H1 (cell line): ENCODE data around the gene TBC1D24. TPM values are rescaled to one million over a fixed set of nuclear protein-coding genes. Genes with fewer than 3 reads are reported as not detected.

Experiments used
- CTCF ChIA-PET: fragments of 300-600 bp; sonication (Branson Sonifier 250); formaldehyde crosslinking; loops from one replicate; lab custom pipeline; 2021; ENCODE audit not compliant: partially characterized antibody; lab: Charles Lee
- POLR2A ChIA-PET: fragments of 300-600 bp; sonication (Branson Sonifier 250); formaldehyde crosslinking; loops from one replicate; lab custom pipeline; 2021; ENCODE audit warnings: inconsistent platforms; ENCODE audit not compliant: partially characterized antibody; lab: Charles Lee
- DNase-seq, 2 experiments: peaks; one replicate each; pipeline versions ENCODE4 v3.0.0 to v3.0.0-alpha.2; 2010 to 2022; ENCODE audit warnings: low spot score in 2 of 2, low read depth in 1 of 2, mixed read lengths in 1 of 2
- FAIRE-seq: peaks from 2 replicates; lab custom pipeline; 2011; peaks lifted over from hg19 to GRCh38; lab: Jason Lieb, UNC
- H2AFZ ChIP-seq: 2 replicates; pipeline ENCODE4 v1.8.1; 2012; ENCODE audit warnings: low read length, inconsistent platforms
- H2AK5ac ChIP-seq: 2 replicates; pipeline ENCODE4 v1.6.1; 2013; ENCODE audit warnings: low read depth, low read length
- H2BK120ac ChIP-seq: replicated peaks from 2 replicates; pipeline ENCODE3; 2013; ENCODE audit warnings: low read depth, low read length, inconsistent platforms
- H2BK12ac ChIP-seq: 2 replicates; pipeline ENCODE4 v1.6.1; 2013; ENCODE audit warnings: low read depth, low read length
- H2BK15ac ChIP-seq: 2 replicates; pipeline ENCODE4 v1.6.1; 2013; ENCODE audit warnings: low read length
- H2BK20ac ChIP-seq: 2 replicates; pipeline ENCODE4 v1.6.1; 2013; ENCODE audit warnings: low read length
- H2BK5ac ChIP-seq: 2 replicates; pipeline ENCODE4 v1.6.1; 2013; ENCODE audit warnings: low read depth, low read length
- H3K14ac ChIP-seq: 2 replicates; pipeline ENCODE4 v1.6.1; 2013; ENCODE audit warnings: inconsistent platforms; ENCODE audit not compliant: insufficient read length
- H3K18ac ChIP-seq: 2 replicates; pipeline ENCODE4 v1.6.1; 2013; ENCODE audit warnings: low read length; ENCODE audit errors: extremely low read depth
- H3K23ac ChIP-seq: 2 replicates; pipeline ENCODE4 v1.6.1; 2013; ENCODE audit warnings: inconsistent platforms; ENCODE audit not compliant: insufficient read length
- H3K23me2 ChIP-seq: 2 replicates; pipeline ENCODE4 v1.6.1; 2013; ENCODE audit warnings: low read depth, low read length
- H3K27ac ChIP-seq: 2 replicates; pipeline ENCODE4 v1.6.1; 2011; ENCODE audit warnings: low read depth, low read length, inconsistent platforms
- H3K27me3 ChIP-seq, 4 experiments: replicated peaks in 1 of 4; 1 replicate in 1 of 4; 2 replicates in 3 of 4; pipeline versions ENCODE4 v1.6.1 to v1.8.1; 2011 to 2013; ENCODE audit warnings: low read length in 3 of 4, mild to moderate bottlenecking in 3 of 4, inconsistent platforms in 2 of 4, mixed read lengths in 2 of 4, moderate library complexity in 1 of 4; ENCODE audit not compliant: control insufficient read depth in 3 of 4, insufficient read depth in 3 of 4; ENCODE audit errors: extremely low read depth in 1 of 4
- H3K36me3 ChIP-seq, 4 experiments: 2 replicates each; pipeline versions ENCODE4 v1.6.1 to v1.8.1; 2011 to 2013; ENCODE audit warnings: mild to moderate bottlenecking in 4 of 4, low read length in 3 of 4, moderate library complexity in 2 of 4, control low read depth in 1 of 4, inconsistent platforms in 1 of 4; ENCODE audit not compliant: insufficient read depth in 4 of 4, control insufficient read depth in 2 of 4
- H3K4ac ChIP-seq: replicated peaks from 2 replicates; pipeline ENCODE3; 2013; ENCODE audit warnings: low read length, low read depth, mixed read lengths, inconsistent platforms; ENCODE audit not compliant: insufficient read length
- H3K4me1 ChIP-seq, 4 experiments: replicated peaks in 1 of 4; 1 replicate in 1 of 4; 2 replicates in 3 of 4; pipeline versions ENCODE4 v1.6.1 to v1.8.1; 2011 to 2013; ENCODE audit warnings: low read length in 3 of 4, inconsistent platforms in 2 of 4, mixed read lengths in 1 of 4; ENCODE audit not compliant: insufficient read depth in 4 of 4, control insufficient read depth in 3 of 4
- H3K4me2 ChIP-seq, 2 experiments: 2 replicates each; pipeline versions ENCODE4 v1.6.1 to v1.8.1; 2011 to 2013; ENCODE audit warnings: low read depth in 2 of 2, low read length in 2 of 2, control low read depth in 1 of 2, inconsistent platforms in 1 of 2, mild to moderate bottlenecking in 1 of 2; ENCODE audit not compliant: insufficient read depth in 1 of 2
- H3K4me3 ChIP-seq, 4 experiments: fragments of 200-600, 300-600 bp in 1 of 4; sonication (generic), shearing (Covaris generic), sonication (Bioruptor Twin) in 1 of 4; 2 replicates each; pipeline versions ENCODE4 v1.5.1 to v1.8.1; 2011 to 2016; ENCODE audit warnings: low read length in 4 of 4, low read depth in 3 of 4, control low read depth in 2 of 4, inconsistent platforms in 2 of 4, mild to moderate bottlenecking in 2 of 4, mixed read lengths in 1 of 4, moderate library complexity in 1 of 4; ENCODE audit not compliant: insufficient read depth in 2 of 4; ENCODE audit errors: extremely low read depth in 1 of 4
- H3K56ac ChIP-seq: replicated peaks from 2 replicates; pipeline ENCODE3; 2013; ENCODE audit warnings: low read depth, mild to moderate bottlenecking, mixed read lengths, low read length, inconsistent platforms; ENCODE audit not compliant: insufficient read length
- H3K79me1 ChIP-seq: 2 replicates; pipeline ENCODE4 v1.6.1; 2013; ENCODE audit warnings: low read depth, low read length, control low read depth
- H3K79me2 ChIP-seq, 2 experiments: 2 replicates each; pipeline versions ENCODE4 v1.6.1 to v1.8.1; 2012 to 2013; ENCODE audit warnings: low read length in 2 of 2, mild to moderate bottlenecking in 2 of 2, inconsistent platforms in 1 of 2; ENCODE audit not compliant: insufficient read depth in 2 of 2, control insufficient read depth in 1 of 2
- H3K9ac ChIP-seq, 4 experiments: replicated peaks in 1 of 4; 1 replicate in 1 of 4; 2 replicates in 3 of 4; pipeline versions ENCODE4 v1.6.1 to v1.8.1; 2011 to 2013; ENCODE audit warnings: low read depth in 3 of 4, low read length in 3 of 4, control low read depth in 2 of 4, mild to moderate bottlenecking in 2 of 4, moderate library complexity in 2 of 4, inconsistent platforms in 1 of 4; ENCODE audit errors: extremely low read depth in 1 of 4
- H3K9me3 ChIP-seq, 2 experiments: 2 replicates each; pipeline versions ENCODE4 v1.6.1 to v1.8.1; 2012 to 2013; ENCODE audit warnings: mild to moderate bottlenecking in 2 of 2, moderate library complexity in 2 of 2, control low read depth in 1 of 2, inconsistent platforms in 1 of 2, low read depth in 1 of 2, low read length in 1 of 2, mixed read lengths in 1 of 2; ENCODE audit not compliant: insufficient read depth in 2 of 2
- H4K20me1 ChIP-seq, 2 experiments: replicated peaks in 1 of 2; 2 replicates each; pipeline versions ENCODE3 to v1.8.1; 2011 to 2013; ENCODE audit warnings: inconsistent platforms in 2 of 2, low read length in 2 of 2, mild to moderate bottlenecking in 1 of 2; ENCODE audit not compliant: insufficient read depth in 2 of 2, control insufficient read depth in 1 of 2
- H4K5ac ChIP-seq: 2 replicates; pipeline ENCODE4 v1.6.1; 2013; ENCODE audit warnings: low read length, low read depth, mixed read lengths, inconsistent platforms; ENCODE audit not compliant: insufficient read length
- H4K8ac ChIP-seq: 2 replicates; pipeline ENCODE4 v1.8.0; 2013; ENCODE audit warnings: mild to moderate bottlenecking, moderate library complexity, low read length, inconsistent platforms; ENCODE audit not compliant: insufficient read depth; ENCODE audit errors: extremely low read depth
- H4K91ac ChIP-seq: replicated peaks from 2 replicates; pipeline ENCODE3; 2013; ENCODE audit warnings: low read length, mixed read lengths, inconsistent platforms; ENCODE audit not compliant: insufficient read length
- BACH1 ChIP-seq: IDR thresholded peaks from 2 replicates; pipeline ENCODE4 v1.6.1; 2012; ENCODE audit warnings: low read length, improper control_type of control experiment
- BCL11A ChIP-seq, 2 experiments: IDR thresholded peaks; one replicate each; pipeline ENCODE4 v1.6.1; 2011; ENCODE audit warnings: low read depth in 2 of 2, low read length in 2 of 2, mild to moderate bottlenecking in 2 of 2
- EP300 ChIP-seq, 2 experiments: IDR thresholded peaks; 1 replicate in 1 of 2; 2 replicates in 1 of 2; pipeline ENCODE4 v1.6.1; 2011 to 2012; ENCODE audit warnings: low read depth in 2 of 2, low read length in 2 of 2, mild to moderate bottlenecking in 2 of 2, borderline replicate concordance in 1 of 2, inconsistent platforms in 1 of 2, moderate library complexity in 1 of 2
- FOSL1 ChIP-seq: IDR thresholded peaks from 2 replicates; pipeline ENCODE4 v1.6.1; 2011; ENCODE audit warnings: mild to moderate bottlenecking, low read depth, low read length, moderate library complexity; ENCODE audit not compliant: insufficient read depth
- GTF2F1 ChIP-seq: IDR thresholded peaks from 2 replicates; pipeline ENCODE4 v1.6.1; 2012; ENCODE audit warnings: low read depth, low read length, improper control_type of control experiment, borderline replicate concordance
- HDAC2 ChIP-seq, 2 experiments: fragments of 300-600 bp in 1 of 2; sonication (generic) in 1 of 2; IDR thresholded peaks; 2 replicates each; pipeline ENCODE4 v1.6.1; 2011 to 2012; ENCODE audit warnings: low read depth in 2 of 2, low read length in 2 of 2, mild to moderate bottlenecking in 2 of 2, moderate library complexity in 2 of 2, borderline replicate concordance in 1 of 2, inconsistent platforms in 1 of 2
- JUN ChIP-seq: IDR thresholded peaks from 2 replicates; pipeline ENCODE4 v1.6.1; 2011; ENCODE audit warnings: low read depth, mild to moderate bottlenecking, improper control_type of control experiment, low read length
- MAFK ChIP-seq: IDR thresholded peaks from 2 replicates; pipeline ENCODE4 v1.6.1; 2012; ENCODE audit warnings: low read depth, mild to moderate bottlenecking, improper control_type of control experiment, low read length
- NRF1 ChIP-seq: IDR thresholded peaks from 2 replicates; pipeline ENCODE4 v1.6.1; 2011; ENCODE audit warnings: mild to moderate bottlenecking, low read depth, low read length, improper control_type of control experiment
- SP1 ChIP-seq: IDR thresholded peaks from 2 replicates; pipeline ENCODE4 v1.6.1; 2011; ENCODE audit warnings: low read depth, low read length
- YY1 ChIP-seq: IDR thresholded peaks from 2 replicates; pipeline ENCODE4 v1.6.1; 2011; ENCODE audit warnings: low read depth, mild to moderate bottlenecking, low read length
- WGBS, 2 experiments: shearing (Covaris generic) in 1 of 2; methylation state at CpG; one replicate each; pipeline versions ENCODE4 v1.1.6 to v1.1.7; 2013 to 2015; ENCODE audit warnings: low lambda C conversion rate in 2 of 2, mixed read lengths in 2 of 2, inconsistent platforms in 1 of 2, low coverage in 1 of 2, missing lambda C conversion rate in 1 of 2; ENCODE audit not compliant: insufficient replicate concordance in 2 of 2, insufficient coverage in 1 of 2, insufficient read length in 1 of 2; ENCODE audit errors: extremely low coverage in 1 of 2, missing lambda C conversion rate in 1 of 2; 5-methylcytosine and 5-hydroxymethylcytosine counted together
- polyA plus RNA-seq, 7 experiments: library from polyadenylated mRNA; depleted of rRNA in 3 of 7; stranded (reverse) in 5 of 7; unstranded in 2 of 7; fragments of >200 nt in 5 of 7; fragments of 200-250 nt in 2 of 7; gene quantifications; 1 replicate in 5 of 7; 2 replicates in 1 of 7; 4 replicates in 1 of 7; pipeline versions ENCODE4 v1.2.1 to v1.2.3, GENCODE V29; 2011 to 2013; ENCODE audit warnings: missing spikeins in 2 of 7, mixed read lengths in 2 of 7
- total RNA-seq: library from RNA; stranded (reverse); fragmentation: NEBNext Ultra II Directional; extraction: Animal tissue kit (Norgen Biotek cat#: 25700); gene quantifications from 2 replicates; pipeline ENCODE4 v1.2.1, GENCODE V29; 2021
- TF ChIP-seq, protein P1 (sequence below): IDR thresholded peaks from 2 replicates; pipeline ENCODE4 v1.6.1; 2011; ENCODE audit warnings: low read length, improper control_type of control experiment

The TBC1D24 gene
- total and polyA plus RNA-seq, 2 of the 8 experiments (the other 6 are each of a cell fraction or from before 2014, with no cell fraction given), result 8.7 to 21.5 TPM

DNA sequence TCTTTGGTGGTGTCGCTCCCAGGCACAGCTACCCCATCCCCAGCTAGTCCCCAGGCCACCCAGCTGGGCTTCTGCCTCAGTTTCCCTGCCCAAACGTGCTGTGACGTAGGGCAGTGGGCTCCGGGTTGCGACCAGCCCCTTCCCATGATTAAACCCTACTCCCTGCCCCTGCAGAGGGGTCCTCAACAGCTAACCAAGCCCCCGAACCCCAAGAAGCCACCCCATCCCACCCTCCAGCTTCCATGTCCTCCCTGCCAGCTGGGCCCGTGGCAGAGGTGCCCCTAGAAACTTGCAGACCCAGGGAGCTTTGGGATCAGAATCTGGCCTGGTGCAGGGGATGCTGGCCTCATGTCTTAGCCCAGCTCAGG lies 4.7 kb upstream of the TBC1D24 start:
- H2AFZ ChIP-seq, result no peak overlapping the region
- peak overlapping the region in 1 of 4 experiments; percentile 56; a peak in 1 of 8 replicates for H3K4me3 ChIP-seq
- peak overlapping the region; percentile 53 to 75; a peak in 2 of 4 replicates for H3K4me2 ChIP-seq
- H3K4ac ChIP-seq, result no peak overlapping the region
- H3K9me3 ChIP-seq, result no peaks in the 10 kb centered on the region
- peaks cover 24% of the 10 kb centered on the region; the same call in 1 of the 2 replicates for H3K23me2 ChIP-seq
- peak overlapping the region; percentile 4 for H4K91ac ChIP-seq
- H3K79me1 ChIP-seq, result no peaks in the 10 kb centered on the region
- no peak overlapping the region for H3K27ac ChIP-seq
- no peak overlapping the region for H3K23ac ChIP-seq
- 92% methylated on average over 7 of the region's 7 CpGs; no CpG with 5 or more reads in 1 of the 2 experiments for WGBS, 2 experiments
- no peak overlapping the region for H3K14ac ChIP-seq
- no peak overlapping the region for H2BK5ac ChIP-seq
- peak overlapping the region; percentile 68; the same call in 1 of the 2 replicates for H2BK12ac ChIP-seq
- no peak overlapping the region for H3K9ac ChIP-seq
- H2BK20ac ChIP-seq, result no peak overlapping the region
- H2AK5ac ChIP-seq, result 0 out of 2 replicates have a peak overlapping the region, but pooled peaks have one; percentile 24
- no peaks in the 10 kb centered on the region for H3K36me3 ChIP-seq
- H4K20me1 ChIP-seq, result peaks cover 2 to 10% of the 10 kb centered on the region in 2 experiments
- POLR2A ChIA-PET, result interaction anchor here (1.0 to 2.8 kb wide), 4 partner anchors 11 to 63 kb away, joined by 4 to 8 read pairs (median 7); partner anchors contain the start of gene TEDC2
- H4K5ac ChIP-seq, result no peak overlapping the region
- no peak overlapping the region for H4K8ac ChIP-seq
- no peaks in the 10 kb centered on the region for H3K79me2 ChIP-seq
- H3K27me3 ChIP-seq, result peaks cover 24 to 61% (median 54%) of the 10 kb centered on the region in 4 experiments
- no peak for FAIRE-seq
- CTCF ChIA-PET, result interaction anchor here (1.0 to 4.0 kb wide), 3 partner anchors 9 to 130 kb away, joined by 4 to 15 read pairs (median 11); partner anchors contain the start of genes ABCA3 and TEDC2
- no peak overlapping the region for H2BK120ac ChIP-seq
- DNase-seq, result no peak
- peak overlapping the region; percentile 97; the same call in 1 of the 2 replicates for H2BK15ac ChIP-seq
- peaks cover 0 to 41% (median 31%) of the 10 kb centered on the region in 4 experiments; a peak in 6 of 7 replicates for H3K4me1 ChIP-seq
- H3K18ac ChIP-seq, result no peak overlapping the region; the same call in 1 of the 2 replicates
- H3K56ac ChIP-seq, result no peak overlapping the region
- no peak for TF ChIP-seq MAFK
- TF ChIP-seq GTF2F1, result no peak
- TF ChIP-seq JUN, result no peak
- TF ChIP-seq SP1, result no peak
- TF ChIP-seq HDAC2 (IDR thresholded peaks at IDR 0.05; ENCODE audit: borderline replicate concordance in 1 of 2, low read depth in 2 of 2, low read length in 2 of 2), result no peak
- TF ChIP-seq, protein P1, sequence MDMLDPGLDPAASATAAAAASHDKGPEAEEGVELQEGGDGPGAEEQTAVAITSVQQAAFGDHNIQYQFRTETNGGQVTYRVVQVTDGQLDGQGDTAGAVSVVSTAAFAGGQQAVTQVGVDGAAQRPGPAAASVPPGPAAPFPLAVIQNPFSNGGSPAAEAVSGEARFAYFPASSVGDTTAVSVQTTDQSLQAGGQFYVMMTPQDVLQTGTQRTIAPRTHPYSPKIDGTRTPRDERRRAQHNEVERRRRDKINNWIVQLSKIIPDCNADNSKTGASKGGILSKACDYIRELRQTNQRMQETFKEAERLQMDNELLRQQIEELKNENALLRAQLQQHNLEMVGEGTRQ, result no peak
- no peak for TF ChIP-seq BACH1
- TF ChIP-seq YY1, result no peak
- no peak for TF ChIP-seq BCL11A (IDR thresholded peaks at IDR 0.05; ENCODE audit: low read depth in 2 of 2, low read length in 2 of 2)
- TF ChIP-seq FOSL1, result no peak
- no peak for TF ChIP-seq EP300 (IDR thresholded peaks at IDR 0.05; ENCODE audit: borderline replicate concordance in 1 of 2, low read depth in 2 of 2, low read length in 2 of 2)
- no peak for TF ChIP-seq NRF1
